GM12891 (cell line): ENCODE results near the gene PCDHGA11.

ENCODE experiments used
- POLR2AphosphoS5 ChIP-seq: IDR thresholded peaks from 2 replicates; pipeline ENCODE4 v1.6.1; 2011; ENCODE audit warnings: low read depth, low read length, control low read depth
- TAF1 ChIP-seq: IDR thresholded peaks from 2 replicates; pipeline ENCODE4 v1.6.1; 2011; ENCODE audit warnings: low read depth, low read length, control low read depth

- no peak for TF ChIP-seq TAF1
- TF ChIP-seq POLR2AphosphoS5: no peak
Observed at GRCh38 chr5:141399555-141400258, 21.1 kb upstream of the PCDHGA11 start.
